ENCODE results near the gene USP5.
"Not testable (repeated sequence)": the region's sequence is repeated elsewhere in the genome, so short reads cannot be mapped to it uniquely, and the experiment has no call there.

USP5 gene

GRCh38 chr12:6902448-6902847, 50.5 kb downstream of the USP5 start:
- Histone ChIP-seq H3K4me1 (ENCODE audit: control insufficient read depth, insufficient read depth, low read length) (no peaks in the 10 kb centered on the region; the same call in 1 of the 2 replicates), H3K27ac (ENCODE audit: low read length) (no peak overlapping the region), H3K36me3 (ENCODE audit: control insufficient read depth, insufficient read depth, low read length) (no peaks in the 10 kb centered on the region), H3K4me3 (ENCODE audit: low read length) (no peak overlapping the region), H3K27me3 (ENCODE audit: control insufficient read depth, insufficient read depth, low read length) (no peaks in the 10 kb centered on the region), H3K9me3 (ENCODE audit: control insufficient read depth, insufficient read depth, low read length) (no peaks in the 10 kb centered on the region)
- WGBS (ENCODE audit: insufficient coverage, insufficient read length), result no CpG with 5 or more reads among the region's 4 CpGs
- no peak for DNase-seq (ENCODE audit: low read depth, low spot score)

- H3K27ac ChIP-seq (ENCODE audit: low read length), result no peak overlapping the region
- no peaks in the 10 kb centered on the region for H3K36me3 ChIP-seq (ENCODE audit: control insufficient read depth, insufficient read depth, low read length)
- H3K4me3 ChIP-seq (ENCODE audit: low read length), result no peak overlapping the region
- H3K4me1 ChIP-seq (ENCODE audit: control insufficient read depth, insufficient read depth, low read length), result no peaks in the 10 kb centered on the region; the same call in 1 of the 2 replicates
- no CpG with 5 or more reads among the region's 1 CpG for WGBS (ENCODE audit: insufficient coverage, insufficient read length)
- H3K27me3 ChIP-seq (ENCODE audit: control insufficient read depth, insufficient read depth, low read length), result no peaks in the 10 kb centered on the region
- no peaks in the 10 kb centered on the region for H3K9me3 ChIP-seq (ENCODE audit: control insufficient read depth, insufficient read depth, low read length)
- no peak for DNase-seq (ENCODE audit: low read depth, low spot score)
These were observed 51.8 kb downstream of the USP5 start for GRCh38 chr12:6903722-6904121.

DNA sequence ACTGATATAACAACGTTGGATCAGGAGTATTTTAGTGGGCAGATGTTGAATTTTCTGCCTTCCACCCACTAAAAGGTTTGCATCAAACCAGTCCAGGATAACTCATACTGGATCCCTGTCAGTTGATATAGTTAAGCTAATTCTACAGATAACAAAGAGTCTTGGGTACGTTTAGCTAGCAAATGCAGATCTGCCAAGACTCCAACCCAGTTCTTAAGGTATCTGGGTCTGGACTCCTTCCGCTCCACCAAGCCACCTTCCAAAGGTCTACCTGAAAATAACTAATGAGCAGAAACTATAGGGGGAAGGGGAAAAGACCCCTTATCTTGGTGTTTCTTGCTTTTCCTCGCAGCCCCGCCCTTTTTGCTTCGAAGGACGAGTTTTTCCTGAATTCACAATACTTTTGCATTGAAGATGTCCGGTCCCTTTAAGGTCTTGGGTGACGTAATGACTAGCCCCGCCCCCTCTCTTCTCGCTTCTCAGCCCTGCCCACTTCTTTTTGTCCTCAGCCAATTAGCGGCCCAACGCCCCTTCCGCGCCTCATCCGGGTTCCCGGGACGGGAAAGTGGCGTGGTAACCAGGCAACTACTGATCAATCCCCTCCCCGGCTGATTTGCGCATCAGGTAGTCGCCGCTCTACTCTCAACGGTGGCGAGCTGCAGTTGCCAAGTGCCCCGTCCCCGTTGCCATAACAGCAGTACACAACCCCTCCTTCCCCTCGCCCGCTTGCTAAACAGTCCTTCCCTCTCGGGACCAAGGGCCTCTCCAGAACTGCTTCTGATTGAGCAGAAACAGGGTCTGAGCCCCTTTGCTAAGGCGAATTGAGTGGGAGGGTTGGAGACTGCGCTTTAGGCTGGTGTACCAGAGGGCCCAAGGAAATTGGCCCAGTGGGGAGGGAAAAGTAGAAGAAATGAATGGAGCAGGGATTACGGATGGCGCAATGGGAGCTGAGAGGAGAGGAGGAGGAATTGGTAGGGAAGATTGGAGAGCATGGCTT, 52.6 kb downstream of the USP5 start, which contains the start of gene LRRC23:
Gene LRRC23, plus strand, starts transcription at position 543 of the 997 bp plus-strand sequence. CDS start 812 bp downstream, outside the sequence.
- H3K4me1 ChIP-seq (ENCODE audit: control insufficient read depth, insufficient read depth, low read length), result no peaks in the 10 kb centered on the region; the same call in 1 of the 2 replicates
- H3K4me3 ChIP-seq (ENCODE audit: low read length), result peak within 1 kb of the TSS; percentile 22; the same call in 1 of the 2 replicates
- no peaks in the 10 kb centered on the region for H3K36me3 ChIP-seq (ENCODE audit: control insufficient read depth, insufficient read depth, low read length)
- WGBS (ENCODE audit: insufficient coverage, insufficient read length), result no CpG with 5 or more reads among the region's 34 CpGs
- peak; percentile 99 for DNase-seq (ENCODE audit: low read depth, low spot score)
- H3K9me3 ChIP-seq (ENCODE audit: control insufficient read depth, insufficient read depth, low read length), result no peaks in the 10 kb centered on the region
- no peaks in the 10 kb centered on the region for H3K27me3 ChIP-seq (ENCODE audit: control insufficient read depth, insufficient read depth, low read length)
- no peak within 1 kb of the TSS for H3K27ac ChIP-seq (ENCODE audit: low read length)

DNA sequence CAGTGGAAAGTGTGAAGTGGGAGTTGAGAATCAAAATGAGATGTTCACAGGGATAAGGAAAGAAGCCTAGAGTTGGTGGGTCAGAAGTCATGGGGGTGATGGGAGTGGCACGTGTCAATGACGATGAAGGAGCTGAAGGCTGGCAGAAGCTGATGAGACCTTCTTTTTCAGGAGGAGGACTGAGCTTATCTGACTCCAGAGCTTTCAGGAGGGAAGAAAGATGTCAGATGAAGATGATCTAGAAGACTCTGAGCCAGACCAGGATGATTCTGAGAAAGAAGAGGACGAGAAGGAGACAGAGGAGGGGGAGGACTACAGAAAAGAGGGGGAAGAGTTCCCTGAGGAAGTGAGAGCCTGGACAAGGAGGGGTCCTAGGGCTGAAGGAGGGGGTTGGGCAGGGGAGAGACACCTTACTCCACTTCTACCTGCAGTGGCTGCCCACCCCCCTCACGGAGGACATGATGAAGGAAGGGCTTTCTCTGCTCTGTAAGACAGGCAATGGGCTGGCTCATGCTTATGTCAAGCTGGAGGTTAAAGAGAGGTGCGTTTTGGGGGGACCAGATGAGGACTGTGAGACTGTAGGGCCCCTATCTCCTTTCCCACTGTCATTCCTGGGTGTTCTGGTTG, 53.6 kb downstream of the USP5 start:
- Histone ChIP-seq H3K9me3 (ENCODE audit: control insufficient read depth, insufficient read depth, low read length) (no peaks in the 10 kb centered on the region), H3K27ac (ENCODE audit: low read length) (no peak overlapping the region), H3K36me3 (ENCODE audit: control insufficient read depth, insufficient read depth, low read length) (no peaks in the 10 kb centered on the region), H3K4me1 (ENCODE audit: control insufficient read depth, insufficient read depth, low read length) (no peaks in the 10 kb centered on the region; the same call in 1 of the 2 replicates), H3K27me3 (ENCODE audit: control insufficient read depth, insufficient read depth, low read length) (no peaks in the 10 kb centered on the region), H3K4me3 (ENCODE audit: low read length) (no peak overlapping the region)
- DNase-seq (ENCODE audit: low read depth, low spot score), result no peak
- WGBS (ENCODE audit: insufficient coverage, insufficient read length), result no CpG with 5 or more reads among the region's 5 CpGs

DNA sequence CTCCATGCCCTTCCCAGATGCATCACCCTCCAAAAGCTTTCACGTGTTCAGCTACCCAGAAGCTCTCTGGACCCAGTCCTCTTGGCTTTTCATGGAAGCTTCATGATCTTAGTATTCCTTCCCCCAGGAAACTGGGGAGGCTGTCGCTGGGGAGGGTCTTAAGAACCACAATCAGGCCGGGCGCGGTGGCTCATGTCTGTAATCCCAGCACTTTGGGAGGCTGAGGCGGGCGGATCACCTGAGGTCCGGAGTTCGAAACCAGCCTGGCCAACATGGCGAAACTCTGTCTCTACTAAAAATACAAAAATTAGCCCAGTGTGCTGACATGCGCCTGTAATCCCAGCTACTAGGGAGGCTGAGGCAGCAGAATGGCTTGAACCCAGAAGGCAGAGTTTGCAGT, 56.2 kb downstream of the USP5 start:
- H3K36me3 ChIP-seq (ENCODE audit: control insufficient read depth, insufficient read depth, low read length); H3K4me3 ChIP-seq (ENCODE audit: low read length); H3K27ac ChIP-seq (ENCODE audit: low read length); H3K4me1 ChIP-seq (ENCODE audit: control insufficient read depth, insufficient read depth, low read length); DNase-seq (ENCODE audit: low read depth, low spot score); H3K27me3 ChIP-seq (ENCODE audit: control insufficient read depth, insufficient read depth, low read length); H3K9me3 ChIP-seq (ENCODE audit: control insufficient read depth, insufficient read depth, low read length): not testable (repeated sequence)
- no CpG with 5 or more reads among the region's 11 CpGs for WGBS (ENCODE audit: insufficient coverage, insufficient read length)

GRCh38 chr12:6909421-6910145, 57.6 kb downstream of the USP5 start:
- no peak overlapping the region for H3K27ac ChIP-seq (ENCODE audit: low read length)

DNA sequence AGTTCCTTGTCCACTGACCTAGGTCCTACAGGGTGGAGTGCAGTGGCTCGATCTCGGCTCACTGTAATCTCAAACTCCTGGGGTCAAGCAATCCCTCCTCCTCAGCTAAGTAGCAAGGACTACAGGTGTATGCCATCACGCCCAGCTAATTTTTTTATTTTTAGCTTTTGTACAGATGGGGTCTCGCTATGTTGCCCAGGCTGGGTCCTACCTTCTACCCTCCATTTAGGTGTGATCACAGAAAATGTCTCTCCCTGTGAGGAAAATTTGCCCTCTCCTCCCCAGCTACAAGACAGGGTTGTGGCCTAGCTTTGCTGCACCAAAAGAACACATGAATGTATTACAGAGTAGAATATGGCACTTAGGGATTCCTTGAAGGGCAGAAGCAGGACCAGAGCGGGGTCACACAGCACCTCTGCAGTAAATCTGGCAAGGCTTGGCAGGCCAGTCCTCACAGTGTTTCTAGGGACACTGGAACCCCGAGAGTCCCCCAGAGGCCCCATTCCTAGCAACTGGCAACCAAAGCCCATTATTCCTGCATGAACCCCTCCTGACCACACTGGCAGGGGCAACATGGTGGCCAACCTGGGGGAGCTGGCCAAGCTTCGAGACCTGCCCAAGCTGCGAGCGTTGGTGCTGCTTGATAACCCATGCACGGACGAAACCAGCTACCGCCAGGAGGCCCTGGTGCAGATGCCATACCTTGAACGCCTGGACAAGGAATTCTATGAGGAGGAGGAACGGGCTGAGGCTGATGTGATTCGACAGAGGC, 60.4 kb downstream of the USP5 start:
- H3K27me3 ChIP-seq (ENCODE audit: control insufficient read depth, insufficient read depth, low read length), result no peaks in the 10 kb centered on the region
- H3K36me3 ChIP-seq (ENCODE audit: control insufficient read depth, insufficient read depth, low read length), result peaks cover 11% of the 10 kb centered on the region
- no CpG with 5 or more reads among the region's 15 CpGs for WGBS (ENCODE audit: insufficient coverage, insufficient read length)
- DNase-seq (ENCODE audit: low read depth, low spot score), result no peak
- no peaks in the 10 kb centered on the region for H3K9me3 ChIP-seq (ENCODE audit: control insufficient read depth, insufficient read depth, low read length)
- no peak overlapping the region for H3K27ac ChIP-seq (ENCODE audit: low read length)
- peaks cover 5% of the 10 kb centered on the region; the same call in 1 of the 2 replicates for H3K4me1 ChIP-seq (ENCODE audit: control insufficient read depth, insufficient read depth, low read length)
- H3K4me3 ChIP-seq (ENCODE audit: low read length), result no peak overlapping the region

More at GRCh38 chr12:6909421-6910145, 57.6 kb downstream of the USP5 start:
- WGBS (ENCODE audit: insufficient coverage, insufficient read length), result no CpG with 5 or more reads among the region's 4 CpGs
- H3K4me1 ChIP-seq (ENCODE audit: control insufficient read depth, insufficient read depth, low read length), result peaks cover 5% of the 10 kb centered on the region
- no peaks in the 10 kb centered on the region for H3K27me3 ChIP-seq (ENCODE audit: control insufficient read depth, insufficient read depth, low read length)
- no peak for DNase-seq (ENCODE audit: low read depth, low spot score)
- H3K9me3 ChIP-seq (ENCODE audit: control insufficient read depth, insufficient read depth, low read length), result no peaks in the 10 kb centered on the region
- no peak overlapping the region for H3K4me3 ChIP-seq (ENCODE audit: low read length)
- H3K36me3 ChIP-seq (ENCODE audit: control insufficient read depth, insufficient read depth, low read length), result no peaks in the 10 kb centered on the region

GRCh38 chr12:6914246-6914946, 62.4 kb downstream of the USP5 start, which contains the start of gene ENO2:
TSS of gene ENO2 (plus strand) at chr12:6914580. CDS start at chr12:6915833, 1,253 bp downstream.
- Histone ChIP-seq H3K9me3 (ENCODE audit: control insufficient read depth, insufficient read depth, low read length) (no peaks in the 10 kb centered on the region), H3K4me3 (ENCODE audit: low read length) (peak within 1 kb of the TSS; percentile 89), H3K36me3 (ENCODE audit: control insufficient read depth, insufficient read depth, low read length) (peaks cover 13% of the 10 kb centered on the region), H3K4me1 (ENCODE audit: control insufficient read depth, insufficient read depth, low read length) (peaks cover 5% of the 10 kb centered on the region; the same call in 1 of the 2 replicates), H3K27ac (ENCODE audit: low read length) (no peak within 1 kb of the TSS), H3K27me3 (ENCODE audit: control insufficient read depth, insufficient read depth, low read length) (no peaks in the 10 kb centered on the region)
- DNase-seq (ENCODE audit: low read depth, low spot score), result no peak
- no CpG with 5 or more reads among the region's 68 CpGs for WGBS (ENCODE audit: insufficient coverage, insufficient read length)
